Measurements from ENCODE around the gene DOK4.

- TF ChIP-seq CTCF (IDR thresholded peaks at IDR 0.05 in 4 of 5, conservative IDR thresholded peaks at IDR 0.05 in 1 of 5) = no peak
- no peak for TF ChIP-seq POLR2A (IDR thresholded peaks at IDR 0.05)
Observed at GRCh38 chr16:57432505-57432904, 53.8 kb downstream of the DOK4 start.
